Parathyroid adenoma (tissue), 2 donors: ENCODE results near the gene CDK5RAP2.

Experiments
- H2AFZ ChIP-seq: fragments of 300-600 bp; sonication (generic); one replicate; pipeline ENCODE4 v1.7.0; 2017; ENCODE audit warnings: antibody characterized with exemption, mild to moderate bottlenecking
- H3K27ac ChIP-seq: fragments of 300-600 bp; sonication (generic); one replicate; pipeline ENCODE4 v1.7.0; 2017
- H3K27me3 ChIP-seq: fragments of 300-600 bp; sonication (generic); one replicate; pipeline ENCODE4 v1.7.0; 2017; ENCODE audit warnings: low read length; ENCODE audit not compliant: control insufficient read depth, insufficient read depth
- H3K36me3 ChIP-seq: fragments of 300-600 bp; sonication (generic); one replicate; pipeline ENCODE4 v1.7.0; 2017; ENCODE audit warnings: low read length; ENCODE audit not compliant: control insufficient read depth, insufficient read depth
- H3K4me1 ChIP-seq: fragments of 300-600 bp; sonication (generic); one replicate; pipeline ENCODE4 v1.7.0; 2017; ENCODE audit warnings: control low read depth
- H3K4me2 ChIP-seq: fragments of 300-600 bp; sonication (generic); one replicate; pipeline ENCODE4 v1.7.0; 2017; ENCODE audit warnings: low read length
- H3K4me3 ChIP-seq: fragments of 300-600 bp; sonication (generic); one replicate; pipeline ENCODE4 v1.7.0; 2017; ENCODE audit warnings: low read depth, low read length
- H3K79me2 ChIP-seq: fragments of 300-600 bp; sonication (generic); one replicate; pipeline ENCODE4 v1.7.0; 2017; ENCODE audit warnings: control low read depth
- H3K9ac ChIP-seq: fragments of 300-600 bp; sonication (generic); one replicate; pipeline ENCODE4 v1.7.0; 2017; ENCODE audit warnings: mild to moderate bottlenecking
- H3K9me3 ChIP-seq: fragments of 300-600 bp; sonication (generic); one replicate; pipeline ENCODE4 v1.7.0; 2017; ENCODE audit warnings: low read length; ENCODE audit not compliant: control insufficient read depth
- CTCF ChIP-seq: fragments of 300-600 bp; sonication (generic); IDR thresholded peaks from one replicate; pipeline ENCODE4 v1.7.0; 2017; ENCODE audit warnings: antibody characterized with exemption, mild to moderate bottlenecking
- donor health status: primary hyperparathyroidism.

Gene CDK5RAP2

GRCh38 chr9:120433701-120434100, 146.3 kb downstream of the CDK5RAP2 start:
- no peak overlapping the region for H3K4me2 ChIP-seq
- no peak for TF ChIP-seq CTCF
- H2AFZ ChIP-seq: no peak overlapping the region
- no peaks in the 10 kb centered on the region for H3K27me3 ChIP-seq
- H3K27ac ChIP-seq: no peak overlapping the region
- H3K79me2 ChIP-seq: no peaks in the 10 kb centered on the region
- no peaks in the 10 kb centered on the region for H3K9me3 ChIP-seq
- H3K4me1 ChIP-seq: no peaks in the 10 kb centered on the region
- no peak overlapping the region for H3K9ac ChIP-seq
- no peaks in the 10 kb centered on the region for H3K36me3 ChIP-seq
- H3K4me3 ChIP-seq: no peak overlapping the region

GRCh38 chr9:120432600-120432999, 147.4 kb downstream of the CDK5RAP2 start:
- TF ChIP-seq CTCF: no peak
- Histone ChIP-seq H3K36me3 (no peaks in the 10 kb centered on the region), H3K4me2 (no peak overlapping the region), H3K27me3 (no peaks in the 10 kb centered on the region), H3K4me3 (no peak overlapping the region), H3K9ac (no peak overlapping the region), H3K27ac (no peak overlapping the region), H2AFZ (no peak overlapping the region), H3K4me1 (no peaks in the 10 kb centered on the region), H3K79me2 (no peaks in the 10 kb centered on the region), H3K9me3 (no peaks in the 10 kb centered on the region)

- no peak for TF ChIP-seq CTCF
- Histone ChIP-seq H3K27ac (no peak overlapping the region), H3K4me1 (no peaks in the 10 kb centered on the region), H3K79me2 (no peaks in the 10 kb centered on the region), H3K27me3 (no peaks in the 10 kb centered on the region), H3K9ac (no peak overlapping the region), H3K9me3 (no peaks in the 10 kb centered on the region), H2AFZ (no peak overlapping the region), H3K36me3 (no peaks in the 10 kb centered on the region), H3K4me3 (no peak overlapping the region), H3K4me2 (no peak overlapping the region)
Measured at GRCh38 chr9:120431268-120431667, 148.7 kb downstream of the CDK5RAP2 start.

GRCh38 chr9:120424248-120424647, 155.7 kb downstream of the CDK5RAP2 start:
- TF ChIP-seq CTCF: no peak
- no peak overlapping the region for H3K4me2 ChIP-seq
- H2AFZ ChIP-seq: no peak overlapping the region
- no peaks in the 10 kb centered on the region for H3K79me2 ChIP-seq
- H3K4me1 ChIP-seq: no peaks in the 10 kb centered on the region
- H3K27me3 ChIP-seq: no peaks in the 10 kb centered on the region
- no peak overlapping the region for H3K27ac ChIP-seq
- H3K9me3 ChIP-seq: no peaks in the 10 kb centered on the region
- no peak overlapping the region for H3K9ac ChIP-seq
- no peak overlapping the region for H3K4me3 ChIP-seq
- no peaks in the 10 kb centered on the region for H3K36me3 ChIP-seq

GRCh38 chr9:120423812-120424211, 156.2 kb downstream of the CDK5RAP2 start:
- H2AFZ ChIP-seq: no peak overlapping the region
- H3K36me3 ChIP-seq: no peaks in the 10 kb centered on the region
- H3K9ac ChIP-seq: no peak overlapping the region
- no peaks in the 10 kb centered on the region for H3K79me2 ChIP-seq
- H3K4me3 ChIP-seq: no peak overlapping the region
- no peaks in the 10 kb centered on the region for H3K9me3 ChIP-seq
- no peak overlapping the region for H3K27ac ChIP-seq
- H3K4me2 ChIP-seq: no peak overlapping the region
- H3K4me1 ChIP-seq: no peaks in the 10 kb centered on the region
- TF ChIP-seq CTCF: no peak
- H3K27me3 ChIP-seq: no peaks in the 10 kb centered on the region
